Endothelial cell of umbilical vein (primary cell): ENCODE results near the gene ZBTB17. TPM values are rescaled to one million over a fixed set of nuclear protein-coding genes. Genes with fewer than 3 reads are reported as not detected.

Experiments used
- BruUV-seq: library from RNA; stranded (reverse); fragments of 400-500 nt; replicated peaks from 2 replicates; lab custom pipeline; 2021; lab: Mats Ljungman, UMichigan
- CTCF ChIA-PET: fragments of 300-600, 350-600 bp; sonication (Branson Sonifier 250); formaldehyde crosslinking; loops from one replicate; lab custom pipeline; 2021; ENCODE audit warnings: antibody characterized with exemption, inconsistent platforms; lab: Charles Lee
- POLR2A ChIA-PET: fragments of 300-600, 350-600 bp; sonication (Branson Sonifier 250); formaldehyde crosslinking; loops from one replicate; lab custom pipeline; 2021; ENCODE audit warnings: antibody characterized with exemption, inconsistent platforms; lab: Charles Lee
- DNase-seq: peaks from one replicate; pipeline ENCODE4 v3.0.0-alpha.2; 2011; ENCODE audit warnings: low read depth, low spot score
- FAIRE-seq: peaks from 2 replicates; lab custom pipeline; 2011; peaks lifted over from hg19 to GRCh38; lab: Jason Lieb, UNC
- H2AFZ ChIP-seq: 2 replicates; pipeline ENCODE4 v1.6.0; 2012; ENCODE audit warnings: low read depth, low read length, control low read depth, inconsistent platforms
- H3K27ac ChIP-seq: 2 replicates; pipeline ENCODE4 v1.5.1; 2011; ENCODE audit warnings: low read depth, mild to moderate bottlenecking, control low read depth, low read length, moderate library complexity; ENCODE audit not compliant: insufficient read depth
- H3K27me3 ChIP-seq, 2 experiments: 2 replicates each; pipeline versions ENCODE4 v1.6.0 to v1.6.1; 2011; ENCODE audit warnings: low read length in 2 of 2, mixed read lengths in 1 of 2; ENCODE audit not compliant: control insufficient read depth in 2 of 2, insufficient read depth in 2 of 2
- H3K36me3 ChIP-seq, 2 experiments: 2 replicates in 1 of 2; 3 replicates in 1 of 2; pipeline ENCODE4 v1.5.1; 2011; ENCODE audit warnings: low read length in 2 of 2, mild to moderate bottlenecking in 1 of 2, moderate library complexity in 1 of 2; ENCODE audit not compliant: control insufficient read depth in 2 of 2, insufficient read depth in 2 of 2; ENCODE audit errors: extremely low read depth in 1 of 2
- H3K4me1 ChIP-seq: 3 replicates; pipeline ENCODE4 v1.5.1; 2011; ENCODE audit warnings: mild to moderate bottlenecking, low read length; ENCODE audit not compliant: control insufficient read depth, insufficient read depth; ENCODE audit errors: extremely low read depth
- H3K4me2 ChIP-seq: 2 replicates; pipeline ENCODE4 v1.6.1; 2011; ENCODE audit warnings: low read length, control low read depth, mixed read lengths; ENCODE audit not compliant: insufficient read depth
- H3K4me3 ChIP-seq, 3 experiments: fragments of 200-600 bp in 1 of 3; sonication (generic), shearing (Covaris generic) in 1 of 3; replicated peaks in 1 of 3; 2 replicates each; pipeline ENCODE4 v1.5.1; 2011 to 2016; ENCODE audit warnings: control low read depth in 3 of 3, low read length in 3 of 3, mild to moderate bottlenecking in 2 of 3, inconsistent platforms in 1 of 3, low read depth in 1 of 3, moderate library complexity in 1 of 3; ENCODE audit not compliant: insufficient read depth in 1 of 3
- H3K79me2 ChIP-seq: 2 replicates; pipeline ENCODE4 v1.6.0; 2012; ENCODE audit warnings: low read length, inconsistent platforms; ENCODE audit not compliant: control insufficient read depth, insufficient read depth
- H3K9ac ChIP-seq: replicated peaks from 2 replicates; pipeline ENCODE3; 2011; ENCODE audit warnings: low read length, control low read depth; ENCODE audit not compliant: insufficient read depth; ENCODE audit errors: extremely low read depth
- H3K9me1 ChIP-seq: replicated peaks from 3 replicates; pipeline ENCODE4 v1.6.0; 2011; ENCODE audit warnings: mild to moderate bottlenecking, low read length; ENCODE audit not compliant: control insufficient read depth, insufficient read depth; ENCODE audit errors: extremely low read depth
- H3K9me3 ChIP-seq: replicated peaks from 2 replicates; pipeline ENCODE4 v1.5.1; 2012; ENCODE audit warnings: low read length, inconsistent platforms; ENCODE audit not compliant: control insufficient read depth, insufficient read depth
- H4K20me1 ChIP-seq: replicated peaks from 2 replicates; pipeline ENCODE3; 2011; ENCODE audit warnings: mild to moderate bottlenecking, low read length; ENCODE audit not compliant: control insufficient read depth, insufficient read depth; ENCODE audit errors: extremely low read depth
- CTCF ChIP-seq, 2 donors: IDR thresholded peaks; 1 replicate in 1 of 2; 2 replicates in 1 of 2; pipeline ENCODE4 v1.5.1; 2011; ENCODE audit warnings: low read length in 2 of 2, mild to moderate bottlenecking in 2 of 2, moderate library complexity in 2 of 2, control low read depth in 1 of 2, inconsistent platforms in 1 of 2, low read depth in 1 of 2; ENCODE audit not compliant: insufficient read depth in 1 of 2; ENCODE audit errors: extremely low read depth in 1 of 2
- EZH2 ChIP-seq: IDR thresholded peaks from 2 replicates; pipeline ENCODE4 v1.6.1; 2012; ENCODE audit warnings: borderline replicate concordance, low read depth, mild to moderate bottlenecking, moderate library complexity, low read length, inconsistent platforms; ENCODE audit not compliant: severe bottlenecking
- FOS ChIP-seq: IDR thresholded peaks from 2 replicates; pipeline ENCODE4 v1.6.1; 2011; ENCODE audit warnings: mild to moderate bottlenecking, low read length, moderate library complexity, borderline replicate concordance; ENCODE audit not compliant: insufficient read depth
- GATA2 ChIP-seq: IDR thresholded peaks from 2 replicates; pipeline ENCODE4 v1.7.0; 2011; ENCODE audit warnings: low read depth, mild to moderate bottlenecking, moderate library complexity, mixed read lengths, low read length; ENCODE audit not compliant: insufficient read length, insufficient read depth
- JUN ChIP-seq: IDR thresholded peaks from 2 replicates; pipeline ENCODE4 v1.6.1; 2011; ENCODE audit warnings: borderline replicate concordance, low read depth; ENCODE audit not compliant: insufficient read length, insufficient read depth
- MAX ChIP-seq: IDR thresholded peaks from 2 replicates; pipeline ENCODE4 v1.6.1; 2011; ENCODE audit not compliant: insufficient read depth, insufficient read length
- MYC ChIP-seq: IDR thresholded peaks from one replicate; pipeline ENCODE4 v1.6.1; 2011; ENCODE audit warnings: mild to moderate bottlenecking, low read depth, low read length
- POLR2A ChIP-seq: IDR thresholded peaks from 2 replicates; pipeline ENCODE4 v1.6.1; 2012; ENCODE audit warnings: low read depth, mild to moderate bottlenecking, control low read depth, low read length
- POLR2AphosphoS5 ChIP-seq: IDR thresholded peaks from 2 replicates; pipeline ENCODE4 v1.6.1; 2012; ENCODE audit warnings: low read depth, mild to moderate bottlenecking, control low read depth, low read length, moderate library complexity; ENCODE audit not compliant: insufficient read depth
- dilution Hi-C: fragments of 300-500 bp; cut with MboI; formaldehyde crosslinking; loops from one replicate; pipeline ENCODE4 v1.15.0; 2019; ENCODE audit warnings: low sequenced_read_pairs; ENCODE audit not compliant: extremely low pct_ligation_motif_present
- intact Hi-C: fragments of 100-400 bp; cut with micrococcal nuclease; formaldehyde crosslinking; loops from one replicate; pipeline ENCODE4 v1.10.0; 2022
- polyA plus RNA-seq, 4 experiments: library from polyadenylated mRNA; depleted of rRNA in 3 of 4; stranded (reverse) in 3 of 4; unstranded in 1 of 4; fragments of >200 nt; gene quantifications; 2 replicates each; pipeline versions ENCODE4 v1.2.1 to v1.2.3, GENCODE V29; 2011 to 2012; ENCODE audit warnings: missing spikeins in 1 of 4
- total RNA-seq: library from RNA; stranded (reverse); gene quantifications from 2 replicates; pipeline ENCODE4 v1.2.3, GENCODE V29; 2021

Gene ZBTB17
- total and polyA plus RNA-seq, 2 donors (not counting 3 experiments of a cell fraction or from before 2014, with no cell fraction given) = 43.9 to 72.7 TPM

- no peaks in the 10 kb centered on the region for H3K79me2 ChIP-seq
- no peaks in the 10 kb centered on the region for H3K27me3 ChIP-seq
- H3K9ac ChIP-seq = no peak overlapping the region
- intact Hi-C loops = no loop called here
- FAIRE-seq (no peak), DNase-seq (no peak)
- no peaks in the 10 kb centered on the region for H3K9me1 ChIP-seq
- no TSS peak for BruUV-seq
- H4K20me1 ChIP-seq = no peaks in the 10 kb centered on the region
- TF ChIP-seq CTCF (IDR thresholded peaks at IDR 0.05; ENCODE audit: extremely low read depth in 1 of 2, insufficient read depth in 1 of 2, low read depth in 1 of 2, low read length in 2 of 2) = no peak
- TF ChIP-seq POLR2A = no peak
- TF ChIP-seq FOS = no peak
- TF ChIP-seq POLR2AphosphoS5 = no peak
- no peak for TF ChIP-seq JUN
- TF ChIP-seq GATA2 = no peak
- TF ChIP-seq MYC = no peak
- no peak for TF ChIP-seq EZH2
- no peak for TF ChIP-seq MAX
- H3K36me3 ChIP-seq = no peaks in the 10 kb centered on the region
- H3K4me1 ChIP-seq = no peaks in the 10 kb centered on the region
- no peak overlapping the region for H3K4me2 ChIP-seq
- ChIA-PET CTCF (interaction anchor here (0.9 to 1.0 kb wide), 3 partner anchors 9 to 54 kb away, joined by 3 to 4 read pairs (median 3); partner anchors contain the start of gene FAM131C), POLR2A (no interaction called here)
- H3K9me3 ChIP-seq = no peaks in the 10 kb centered on the region
- no peak overlapping the region for H2AFZ ChIP-seq
- dilution Hi-C loops = no loop called here
- no peak overlapping the region for H3K4me3 ChIP-seq
- no peak overlapping the region for H3K27ac ChIP-seq
These were observed 43.1 kb upstream of the ZBTB17 start for GRCh38 chr1:16018749-16019643.
